Measurements from ENCODE around the gene KDM2A.
"Not testable (repeated sequence)": the region's sequence is repeated elsewhere in the genome, so short reads cannot be mapped to it uniquely, and the experiment has no call there.

KDM2A gene

GRCh38 chr11:67239783-67240575, 120.9 kb downstream of the KDM2A start:
- peak; percentile 97 to 98 for DNase-seq

- DNase-seq = no peak
Observed at GRCh38 chr11:67240576-67241389, 121.7 kb downstream of the KDM2A start.

- no peak for DNase-seq
Observed at GRCh38 chr11:67242548-67242947, 123.5 kb downstream of the KDM2A start.

GRCh38 chr11:67243051-67243450, 124.0 kb downstream of the KDM2A start:
- no peak for DNase-seq

- DNase-seq = no peak
Observed at GRCh38 chr11:67245046-67245445, 126.0 kb downstream of the KDM2A start.

- no peak for DNase-seq
Observed at GRCh38 chr11:67247946-67248550, 129.0 kb downstream of the KDM2A start.

- no peak for DNase-seq
Observed at GRCh38 chr11:67248653-67249052, 129.6 kb downstream of the KDM2A start.

- DNase-seq = no peak
Observed at GRCh38 chr11:67250059-67251043, 131.3 kb downstream of the KDM2A start.

GRCh38 chr11:67251841-67252240, 132.8 kb downstream of the KDM2A start:
- no peak for DNase-seq

GRCh38 chr11:67252831-67253239, 133.8 kb downstream of the KDM2A start:
- no peak for DNase-seq

- no peak for DNase-seq
Observed at GRCh38 chr11:67253872-67254624, 135.0 kb downstream of the KDM2A start.

GRCh38 chr11:67254798-67255197, 135.7 kb downstream of the KDM2A start:
- no peak for DNase-seq

- no peak for DNase-seq
Observed at GRCh38 chr11:67255353-67255752, 136.3 kb downstream of the KDM2A start.

- no peak for DNase-seq
Observed at GRCh38 chr11:67255864-67256263, 136.8 kb downstream of the KDM2A start.

- no peak for DNase-seq
Observed at GRCh38 chr11:67256477-67257135, 137.5 kb downstream of the KDM2A start.

- DNase-seq = no peak
Observed at GRCh38 chr11:67260406-67260805, 141.3 kb downstream of the KDM2A start.

- not testable (repeated sequence) for DNase-seq
Observed at GRCh38 chr11:67260885-67261639, 142.0 kb downstream of the KDM2A start.

GRCh38 chr11:67261640-67261945, 142.5 kb downstream of the KDM2A start:
- DNase-seq = no peak

GRCh38 chr11:67261946-67262681, 143.1 kb downstream of the KDM2A start:
- no peak for DNase-seq

Measured in cerebellar nuclear complex (tissue), 1 donor.